ENCODE measurements around the gene ZNF396. TPM values are rescaled to one million over a fixed set of nuclear protein-coding genes. Genes with fewer than 3 reads are reported as not detected.

The ZNF396 gene
- total RNA-seq, 3 donors from 2014 or later (not counting 1 experiment from before 2014, with no cell fraction given), result 1.2 to 1.7 (median 1.2) TPM

DNA sequence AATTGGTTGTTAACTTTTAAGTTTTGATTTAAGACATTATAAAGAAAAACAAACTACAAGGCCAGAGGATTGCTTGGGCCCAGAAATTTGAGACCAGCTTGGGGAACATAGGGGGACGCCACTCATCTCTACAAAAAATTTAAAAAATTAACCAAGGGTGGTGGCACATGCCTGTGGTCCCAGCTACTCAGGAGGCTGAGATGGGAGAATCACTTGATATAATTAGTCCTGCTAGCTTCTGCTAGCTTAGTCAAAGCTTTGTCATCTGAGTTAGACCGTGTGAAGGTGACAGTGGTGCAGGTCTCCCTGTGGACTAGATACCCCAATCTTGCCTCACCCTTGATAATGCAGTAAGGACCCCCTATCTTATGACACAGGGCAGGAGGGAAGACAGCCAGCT lies 6.0 kb upstream of the ZNF396 start:
- H3K27me3 Mint-ChIP-seq (ENCODE audit: low read depth in 2 of 2), result peaks cover 12 to 18% of the 10 kb centered on the region in 2 donors
- Histone ChIP-seq H3K27me3 (ENCODE audit: control insufficient read depth, insufficient read depth, low read length) (peaks cover 2% of the 10 kb centered on the region), H3K4me1 (ENCODE audit: control insufficient read depth, insufficient read depth, low read length) (peaks cover 4% of the 10 kb centered on the region), H3K27ac (ENCODE audit: low read length) (no peak overlapping the region), H3K9me3 (ENCODE audit: control insufficient read depth, insufficient read depth, low read length) (no peaks in the 10 kb centered on the region), H3K4me3 (ENCODE audit: low read length) (no peak overlapping the region), H3K36me3 (ENCODE audit: control insufficient read depth, insufficient read depth, low read length) (no peaks in the 10 kb centered on the region)
- TF ChIP-seq CTCF (IDR thresholded peaks at IDR 0.05), result no peak
- ATAC-seq (no peak), DNase-seq (no peak)
- H3K27ac Mint-ChIP-seq, result no peak overlapping the region
- peaks cover 5 to 9% of the 10 kb centered on the region in 2 donors for H3K4me1 Mint-ChIP-seq
- intact Hi-C loops (cut with micrococcal nuclease), result no loop called here
- no peaks in the 10 kb centered on the region for H3K36me3 Mint-ChIP-seq
- 83% methylated on average over 2 of the region's 2 CpGs for WGBS (ENCODE audit: insufficient coverage)
- no peak overlapping the region for H3K4me3 Mint-ChIP-seq
- no peaks in the 10 kb centered on the region for H3K9me3 Mint-ChIP-seq

- no peaks in the 10 kb centered on the region for H3K27me3 ChIP-seq (ENCODE audit: control insufficient read depth, insufficient read depth, low read length)
- Mint-ChIP-seq H3K27me3 (ENCODE audit: low read depth in 2 of 2) (peaks cover 0 to 5% of the 10 kb centered on the region in 2 donors), H3K9me3 (no peaks in the 10 kb centered on the region), H3K36me3 (no peaks in the 10 kb centered on the region), H3K4me3 (no peak overlapping the region), H3K4me1 (peaks cover 5 to 13% of the 10 kb centered on the region in 2 donors), H3K27ac (no peak overlapping the region)
- no peaks in the 10 kb centered on the region for H3K36me3 ChIP-seq (ENCODE audit: control insufficient read depth, insufficient read depth, low read length)
- H3K9me3 ChIP-seq (ENCODE audit: control insufficient read depth, insufficient read depth, low read length), result no peaks in the 10 kb centered on the region
- WGBS (ENCODE audit: insufficient coverage), result 90% methylated on average over 2 of the region's 2 CpGs
- TF ChIP-seq CTCF (IDR thresholded peaks at IDR 0.05), result no peak
- H3K4me1 ChIP-seq (ENCODE audit: control insufficient read depth, insufficient read depth, low read length), result peaks cover 10% of the 10 kb centered on the region
- ATAC-seq, result no peak
- H3K27ac ChIP-seq (ENCODE audit: low read length), result no peak overlapping the region
- DNase-seq, result no peak
- intact Hi-C loops (cut with micrococcal nuclease), result no loop called here
- H3K4me3 ChIP-seq (ENCODE audit: low read length), result no peak overlapping the region
These were observed 2.3 kb upstream of the ZNF396 start for GRCh38 chr18:35379421-35379820.

DNA sequence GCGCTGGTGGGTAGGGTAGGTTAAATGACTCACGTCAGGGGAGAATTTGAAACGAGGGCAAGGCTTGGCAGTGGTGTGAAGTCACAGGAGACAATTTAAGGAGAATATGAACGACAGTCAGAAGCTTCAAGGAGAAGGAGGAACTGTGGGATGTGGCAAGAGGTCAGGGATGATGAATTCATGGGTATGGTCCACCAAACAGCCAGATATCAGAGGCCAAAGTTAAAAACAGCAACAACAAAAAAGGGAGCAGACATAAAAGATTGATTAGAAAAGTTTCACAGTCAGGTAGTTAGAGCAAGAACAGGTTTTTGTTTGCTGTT lies 1.4 kb upstream of the ZNF396 start:
- no peak for TF ChIP-seq CTCF (IDR thresholded peaks at IDR 0.05)
- Histone ChIP-seq H3K27ac (ENCODE audit: low read length) (no peak overlapping the region), H3K27me3 (ENCODE audit: control insufficient read depth, insufficient read depth, low read length) (no peaks in the 10 kb centered on the region), H3K9me3 (ENCODE audit: control insufficient read depth, insufficient read depth, low read length) (no peaks in the 10 kb centered on the region), H3K36me3 (ENCODE audit: control insufficient read depth, insufficient read depth, low read length) (no peaks in the 10 kb centered on the region), H3K4me1 (ENCODE audit: control insufficient read depth, insufficient read depth, low read length) (peaks cover 10% of the 10 kb centered on the region), H3K4me3 (ENCODE audit: low read length) (no peak overlapping the region)
- WGBS (ENCODE audit: insufficient coverage), result 72% methylated on average over 4 of the region's 4 CpGs
- Mint-ChIP-seq H3K27me3 (ENCODE audit: low read depth in 2 of 2) (no peaks in the 10 kb centered on the region), H3K9me3 (no peaks in the 10 kb centered on the region), H3K27ac (peak overlapping the region in 1 of 2 donors; percentile 88), H3K4me1 (peaks cover 5 to 13% of the 10 kb centered on the region in 2 donors), H3K36me3 (no peaks in the 10 kb centered on the region), H3K4me3 (no peak overlapping the region)
- intact Hi-C loops (cut with micrococcal nuclease), result no loop called here
- no peak for ATAC-seq
- DNase-seq, result no peak

DNA sequence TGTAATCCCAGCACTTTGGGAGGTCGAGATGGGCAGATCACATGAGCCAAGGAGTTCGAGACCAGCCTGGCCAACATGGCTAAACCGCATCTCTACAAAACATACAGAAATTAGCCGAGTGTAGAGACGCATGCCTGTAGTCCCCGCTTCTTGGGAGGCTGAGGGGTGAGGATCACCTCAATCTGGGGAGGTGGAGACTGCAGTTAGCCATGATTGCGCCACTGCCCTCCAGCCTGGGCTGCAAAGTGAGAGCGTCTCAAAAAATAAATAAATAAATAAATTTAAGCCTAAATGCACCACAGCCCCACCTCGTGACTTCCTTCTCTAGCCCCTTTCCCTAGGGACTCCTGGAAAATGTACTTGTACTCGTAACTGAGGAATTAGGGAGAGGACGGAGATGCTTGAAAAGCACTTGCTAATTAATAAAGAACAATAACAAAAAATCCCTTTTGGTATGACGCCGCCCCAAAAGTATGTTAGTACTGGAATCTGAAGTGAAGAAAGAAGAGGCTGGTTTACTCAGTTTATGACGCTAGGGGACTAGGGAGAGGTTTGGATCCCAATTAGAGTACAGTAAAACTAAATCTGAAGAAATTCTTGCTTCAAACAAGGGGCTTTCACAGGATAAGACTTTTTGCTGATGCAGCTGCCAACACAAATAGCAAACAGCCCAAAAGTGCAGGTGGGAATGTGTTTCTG lies 887 bp upstream of the ZNF396 start:
- no peak for TF ChIP-seq CTCF (IDR thresholded peaks at IDR 0.05)
- Mint-ChIP-seq H3K9me3 (no peaks in the 10 kb centered on the region), H3K4me1 (peaks cover 5 to 13% of the 10 kb centered on the region in 2 donors), H3K36me3 (no peaks in the 10 kb centered on the region), H3K27me3 (ENCODE audit: low read depth in 2 of 2) (no peaks in the 10 kb centered on the region), H3K4me3 (peak overlapping the region; percentile 75), H3K27ac (peak overlapping the region; percentile 17 to 88)
- Histone ChIP-seq H3K27me3 (ENCODE audit: control insufficient read depth, insufficient read depth, low read length) (no peaks in the 10 kb centered on the region), H3K27ac (ENCODE audit: low read length) (no peak overlapping the region), H3K4me3 (ENCODE audit: low read length) (no peak overlapping the region), H3K36me3 (ENCODE audit: control insufficient read depth, insufficient read depth, low read length) (no peaks in the 10 kb centered on the region), H3K4me1 (ENCODE audit: control insufficient read depth, insufficient read depth, low read length) (peaks cover 10% of the 10 kb centered on the region), H3K9me3 (ENCODE audit: control insufficient read depth, insufficient read depth, low read length) (no peaks in the 10 kb centered on the region)
- intact Hi-C loops (cut with micrococcal nuclease), result loop anchor here (2.0 kb wide), 1 partner anchor 33 kb away; the partner anchor contains the start of gene ZNF24
- no peak for DNase-seq
- WGBS (ENCODE audit: insufficient coverage), result 91% methylated on average over 9 of the region's 14 CpGs
- ATAC-seq, result no peak

Data from natural killer cell (primary cell).